GM19468 (cell line): ENCODE results near the gene FBXL22.

Experiments used
- ATAC-seq: cut with Tn5 transposase; IDR thresholded peaks from one replicate; pipeline ENCODE4 v1.9.1; 2021; ENCODE audit warnings: mild to moderate bottlenecking, moderate library complexity, moderate number of reproducible peaks; ENCODE audit not compliant: unreplicated experiment; ENCODE audit errors: extremely low read depth

Gene FBXL22

DNA sequence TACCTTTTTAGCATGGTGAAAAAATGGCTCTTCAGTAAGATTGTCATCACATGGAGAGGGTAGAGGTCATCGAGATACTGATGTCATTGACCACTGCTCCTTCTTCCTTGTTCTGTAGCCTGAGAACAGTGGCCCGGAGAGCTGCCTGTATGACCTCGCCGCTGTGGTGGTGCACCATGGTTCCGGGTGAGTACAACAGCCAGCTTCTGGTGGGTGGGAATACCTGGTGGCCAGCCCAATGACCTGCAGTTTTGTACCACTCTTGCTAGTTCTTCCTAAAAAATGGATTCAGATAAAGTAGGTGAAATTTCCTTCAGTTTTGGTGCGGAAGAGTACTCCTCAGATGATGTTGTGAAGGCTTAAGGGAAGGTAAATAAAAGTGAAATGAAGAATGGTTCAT is 8.4 kb upstream of the FBXL22 start:
- no peak for ATAC-seq

DNA sequence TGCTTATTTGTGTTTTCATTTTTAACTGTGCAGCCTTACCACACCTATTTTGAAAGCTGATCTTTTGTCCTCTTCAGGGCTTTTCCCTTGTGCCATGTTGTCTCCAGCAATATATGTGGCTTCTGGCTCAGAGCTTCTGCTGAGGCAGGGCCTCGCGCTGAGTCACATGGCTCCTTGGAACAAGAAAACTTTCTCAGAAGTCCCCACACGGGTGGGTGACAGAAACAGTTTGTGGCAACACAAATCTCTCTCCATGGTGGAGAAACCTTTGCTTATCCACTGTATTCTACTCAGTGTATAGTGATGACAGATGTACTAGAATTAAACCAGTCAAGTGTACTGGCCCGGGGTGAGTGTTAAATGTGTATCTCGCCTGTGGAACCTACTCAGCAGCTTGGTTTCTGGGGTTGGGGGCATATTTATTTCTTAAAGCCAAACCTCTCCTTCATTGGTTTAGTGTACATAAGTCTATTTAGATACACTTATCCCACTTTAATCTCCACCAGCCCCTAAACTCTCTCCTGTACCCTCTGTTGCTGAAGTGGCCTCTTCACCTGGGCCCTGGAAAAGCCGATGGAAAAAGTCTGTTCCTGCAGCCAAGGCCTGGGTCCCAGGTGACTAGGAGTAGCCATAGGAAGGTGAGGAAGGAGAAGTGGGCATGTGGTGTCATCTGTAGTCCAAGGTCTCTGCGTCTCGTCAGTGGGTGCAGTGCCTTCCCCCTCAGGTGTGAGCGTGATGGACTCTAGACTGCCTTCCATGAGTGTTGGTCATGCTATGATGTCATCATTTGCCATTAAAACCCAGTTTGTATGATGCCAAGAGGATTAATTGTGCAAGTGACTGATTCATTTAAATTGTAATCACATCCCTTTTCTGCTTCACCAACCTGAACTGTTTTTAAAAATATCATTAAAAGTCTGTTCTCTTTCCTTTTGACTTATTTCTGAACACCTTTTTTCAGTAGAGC is 3.2 kb upstream of the FBXL22 start:
- no peak for ATAC-seq

DNA sequence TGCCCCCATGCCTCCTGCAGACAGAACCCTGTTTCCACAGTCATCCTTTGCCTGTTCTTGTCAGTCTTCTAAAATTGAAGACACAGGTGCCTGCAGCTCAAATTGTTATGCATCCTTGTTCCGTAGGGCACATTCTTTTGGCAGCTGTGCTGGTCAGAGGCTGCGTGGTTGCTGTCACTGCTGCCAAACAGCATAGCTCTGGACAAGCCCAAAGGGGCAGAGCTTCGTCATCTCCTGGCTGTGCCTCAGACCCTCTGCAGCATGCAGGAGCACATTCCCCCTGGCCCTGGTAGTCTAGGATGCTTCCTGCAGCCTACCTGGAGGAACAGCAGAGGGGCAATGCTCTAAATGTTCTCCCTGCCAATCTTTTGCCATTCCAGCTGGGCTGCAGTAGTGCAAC is 2.1 kb upstream of the FBXL22 start:
- no peak for ATAC-seq

DNA sequence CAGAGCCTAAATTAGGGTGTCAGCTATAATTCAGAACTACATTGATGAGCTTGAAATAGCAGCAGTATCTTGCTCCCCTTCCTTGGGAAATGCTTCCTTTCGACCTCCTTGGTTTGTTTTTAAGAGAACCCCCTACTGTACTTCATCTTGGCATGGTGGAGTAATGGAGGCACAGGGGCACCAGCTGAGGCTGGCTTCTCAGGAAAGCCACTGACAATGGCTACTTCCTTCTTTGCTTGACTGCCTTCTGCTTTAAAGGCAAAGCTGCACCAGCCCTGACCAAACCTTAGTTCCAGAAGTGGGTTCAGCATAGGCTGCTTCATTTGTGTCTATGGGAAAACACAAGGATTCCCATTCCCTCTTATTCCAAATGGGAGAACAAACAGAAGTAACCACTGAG is 1.5 kb upstream of the FBXL22 start:
- ATAC-seq: no peak

DNA sequence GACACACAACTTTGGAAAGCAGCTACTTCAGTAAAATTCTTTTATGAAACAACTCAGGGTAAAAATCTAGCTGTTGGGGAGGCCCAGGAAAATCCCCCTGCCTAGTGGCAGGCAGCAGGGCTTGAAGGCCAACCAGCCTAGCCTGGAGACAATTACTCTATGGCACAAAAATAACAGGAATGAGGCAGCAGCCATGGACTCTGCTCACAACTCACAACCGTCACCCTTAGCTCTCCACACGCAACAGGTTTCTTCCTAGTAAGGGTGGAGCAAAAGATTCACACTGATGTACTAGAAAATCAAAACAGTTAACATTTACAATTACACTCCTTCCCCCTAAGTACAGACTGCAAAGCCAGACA is 530 bp upstream of the FBXL22 start:
- no peak for ATAC-seq

DNA sequence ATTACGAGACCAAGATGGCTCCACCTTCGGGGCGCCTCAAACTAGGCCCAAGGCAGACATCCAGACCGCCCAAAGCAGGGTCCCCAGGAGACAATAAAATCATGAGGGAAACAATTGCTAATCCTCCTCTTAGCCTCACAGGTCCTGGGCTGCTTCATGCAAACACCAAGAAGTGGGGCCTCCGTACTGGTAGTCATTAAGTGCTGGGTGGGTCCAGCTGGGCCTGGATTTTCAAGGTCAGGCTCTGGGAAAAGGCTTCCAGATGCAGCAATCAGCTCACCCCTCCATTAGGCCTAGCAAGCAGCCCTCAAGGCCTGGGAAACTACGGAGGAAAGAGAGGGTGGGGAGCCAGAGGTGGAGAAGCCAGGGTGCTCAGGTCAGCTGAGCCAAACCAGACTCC is 634 bp downstream of the FBXL22 start:
- no peak for ATAC-seq

DNA sequence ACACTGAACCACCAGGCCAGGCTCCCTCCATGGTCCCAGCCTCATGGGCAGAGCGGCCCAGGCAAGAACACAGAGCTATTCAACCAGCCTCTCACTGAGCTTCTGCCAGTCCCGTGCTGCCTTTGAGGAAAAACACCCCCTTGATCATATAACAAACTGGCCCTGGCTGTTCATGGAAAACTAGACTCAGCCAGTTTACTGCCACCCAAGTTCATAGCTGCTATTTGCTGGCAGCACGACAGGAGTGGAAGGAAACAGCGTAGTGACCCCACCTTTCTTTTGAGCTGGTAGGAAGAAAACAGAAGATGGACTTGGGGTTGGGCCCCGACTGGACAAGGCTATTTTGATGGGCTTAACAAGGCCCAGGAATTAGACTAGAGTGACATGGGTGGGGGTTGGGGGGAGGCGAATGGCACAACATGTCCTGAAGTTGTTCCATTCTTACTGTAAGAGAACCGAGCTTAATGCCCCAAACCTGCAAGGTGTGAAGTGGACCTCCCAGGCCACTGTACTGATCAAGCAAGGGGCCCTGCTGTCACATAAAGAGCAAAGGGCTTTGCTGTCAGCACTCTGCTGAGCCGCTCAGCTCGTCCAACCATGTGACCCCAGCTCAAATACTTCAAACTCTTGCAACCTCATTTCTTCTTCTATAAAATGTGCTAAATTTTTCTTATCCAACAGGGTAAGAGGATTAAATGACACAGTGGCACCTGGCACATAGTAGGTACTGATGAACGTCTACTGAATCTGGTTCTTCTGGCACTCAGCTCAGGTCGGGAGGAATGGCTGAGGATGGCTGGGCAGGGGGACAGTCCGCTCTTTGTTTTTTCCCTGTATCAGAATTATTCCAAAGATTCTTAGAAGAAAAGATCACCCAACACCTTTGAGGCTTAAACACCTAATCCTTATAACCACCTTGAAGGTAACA is 1.6 kb downstream of the FBXL22 start:
- ATAC-seq: no peak

DNA sequence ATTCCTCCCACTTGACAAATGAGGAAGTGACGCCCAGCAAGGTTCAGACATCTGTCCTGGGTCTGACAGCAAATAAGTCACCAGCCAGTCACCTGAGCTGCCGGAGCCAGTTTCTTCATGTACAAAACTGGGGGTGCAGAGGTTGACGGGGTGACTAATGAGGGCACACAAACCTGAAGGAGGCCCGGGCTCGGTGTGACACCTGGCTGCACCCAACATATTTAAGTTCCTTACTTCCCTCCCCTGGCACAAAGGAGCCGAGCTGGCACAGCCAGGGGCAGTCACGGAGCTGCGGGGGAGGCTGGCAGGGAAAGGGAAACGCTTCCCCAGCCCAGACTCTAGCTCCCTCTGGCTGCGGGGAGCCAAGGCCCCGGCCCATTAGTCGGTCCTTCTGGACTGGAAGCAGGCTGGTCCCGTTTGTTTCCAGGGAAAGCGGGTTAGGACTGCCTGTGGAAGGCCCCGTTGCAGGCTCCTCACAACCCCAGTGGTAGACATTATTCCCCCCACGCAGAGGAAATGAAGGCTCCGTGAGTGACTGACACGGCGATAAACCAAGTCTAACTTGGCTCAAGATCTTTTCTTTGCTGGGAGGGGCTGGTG is 2.3 kb downstream of the FBXL22 start:
- ATAC-seq: no peak

DNA sequence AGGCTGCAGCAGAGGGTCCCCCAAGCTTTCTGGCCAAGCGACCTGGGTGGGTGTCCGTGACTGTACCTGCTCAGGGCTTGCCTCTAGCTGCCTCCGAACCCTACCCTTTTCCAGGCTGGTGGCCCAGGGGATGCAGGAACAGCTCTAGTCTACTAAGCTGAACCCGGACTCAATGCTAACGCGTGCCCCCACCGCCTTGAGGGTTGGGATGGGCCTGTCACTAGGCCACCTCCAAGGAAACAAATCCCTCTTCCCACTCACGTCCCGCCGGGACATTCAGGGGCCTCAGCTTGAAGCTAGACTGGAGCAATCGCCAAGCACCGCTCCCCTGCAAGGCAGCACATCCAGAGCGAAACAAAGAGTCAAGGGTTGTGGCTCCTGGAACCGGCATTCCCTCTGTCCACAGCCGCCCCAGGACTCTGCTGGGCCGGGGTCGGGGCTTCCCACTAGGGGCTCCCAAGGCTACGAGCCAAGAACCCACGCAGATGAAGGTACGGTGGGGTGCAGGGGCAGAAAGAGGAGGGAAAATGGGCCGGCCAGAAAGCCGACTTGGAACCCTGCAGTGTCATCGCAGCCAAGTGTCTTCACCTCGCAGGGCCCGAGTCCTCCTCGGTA is 2.9 kb downstream of the FBXL22 start:
- no peak for ATAC-seq

DNA sequence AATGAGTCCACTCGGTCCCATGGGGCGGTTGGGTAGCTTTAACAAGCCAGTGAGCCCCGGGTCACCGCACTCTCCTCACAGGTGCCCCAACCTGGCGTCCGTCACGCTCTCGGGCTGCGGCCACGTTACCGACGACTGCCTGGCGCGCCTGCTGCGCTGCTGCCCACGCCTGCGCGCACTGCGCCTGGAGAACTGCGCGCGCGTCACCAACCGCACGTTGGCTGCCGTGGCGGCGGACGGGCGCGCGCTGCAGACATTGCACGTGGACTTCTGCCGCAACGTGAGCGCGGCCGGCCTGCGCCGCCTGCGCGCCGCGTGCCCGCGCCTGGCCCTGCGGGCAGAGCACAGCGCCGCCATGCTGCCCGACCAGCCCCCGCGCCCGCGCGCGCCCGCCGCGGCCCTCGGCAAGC is 3.4 kb downstream of the FBXL22 start:
- peak; percentile 79 for ATAC-seq

DNA sequence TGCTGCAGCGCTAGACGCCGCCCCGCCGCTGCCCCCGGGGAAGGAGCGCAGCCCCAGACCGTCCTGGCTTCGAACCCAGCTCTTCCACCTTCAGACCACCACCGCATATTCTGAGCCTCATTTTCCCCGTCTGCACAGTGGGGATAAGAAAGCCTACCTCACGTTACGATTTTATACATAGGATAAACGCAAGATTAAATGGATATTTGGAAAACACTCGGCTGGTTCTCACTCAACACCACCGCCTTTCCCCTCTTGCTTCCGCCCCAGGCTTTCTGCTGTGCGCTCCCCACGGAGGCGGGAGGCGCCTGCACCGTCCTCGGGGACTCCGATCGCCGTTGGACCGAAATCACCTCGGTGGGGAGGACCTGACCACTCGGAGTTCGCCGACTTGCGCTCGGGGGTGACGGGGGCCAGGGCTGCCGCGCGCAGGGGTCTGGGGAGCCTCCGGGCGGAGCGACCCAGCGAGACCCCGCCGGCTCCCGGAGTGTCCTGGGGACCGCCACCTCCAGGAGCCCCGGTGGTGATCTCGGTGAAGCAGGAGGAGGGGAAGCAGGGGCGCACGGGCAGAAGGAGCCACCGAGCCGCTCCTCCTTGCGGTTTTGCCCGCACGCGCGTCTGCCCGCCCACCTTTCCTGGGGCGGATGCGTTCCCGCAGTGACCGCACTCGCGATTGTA is 4.0 kb downstream of the FBXL22 start:
- no peak for ATAC-seq

DNA sequence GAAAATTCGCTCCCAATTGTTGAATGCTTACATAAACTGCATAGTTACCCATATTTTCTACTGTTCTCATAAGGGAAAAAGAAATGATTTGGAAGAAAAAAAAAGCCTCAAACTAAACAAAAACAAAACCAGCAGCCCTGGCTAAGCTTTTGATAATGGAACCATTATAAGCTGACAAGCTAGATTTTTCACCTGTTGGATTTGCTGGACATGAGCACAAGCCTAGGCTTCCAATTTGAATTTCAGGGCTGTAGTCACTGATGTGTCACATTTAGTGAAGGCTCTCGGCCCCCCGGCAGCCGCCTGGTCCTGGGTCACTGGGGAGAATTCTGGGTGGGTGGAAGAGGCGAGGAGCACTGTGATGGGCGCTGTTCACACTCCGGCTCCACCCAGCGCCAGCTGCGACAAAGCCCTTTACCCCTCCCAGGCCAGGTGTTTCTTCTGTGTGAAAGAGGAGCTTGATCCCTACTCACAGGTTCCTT is 4.6 kb downstream of the FBXL22 start:
- no peak for ATAC-seq

DNA sequence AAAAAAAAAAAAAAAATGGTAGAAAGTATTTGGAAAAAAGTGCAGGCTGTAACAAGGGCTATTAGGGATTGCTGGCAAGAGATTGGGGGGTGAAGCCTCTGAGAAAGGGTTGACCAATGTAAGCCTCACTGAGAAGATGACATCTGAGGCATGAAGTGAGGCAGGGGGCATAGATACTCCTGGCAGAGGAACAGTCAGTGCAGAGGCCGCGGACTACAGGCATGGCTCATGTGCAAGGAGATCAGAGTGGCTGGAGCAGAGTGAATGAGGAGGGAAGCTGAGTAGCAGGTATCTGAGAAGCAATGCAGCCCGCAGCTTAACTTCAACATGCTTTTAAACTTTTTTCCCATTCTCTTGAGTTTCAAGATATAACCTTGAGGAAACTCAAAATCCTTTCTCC is 5.4 kb downstream of the FBXL22 start:
- ATAC-seq: no peak

DNA sequence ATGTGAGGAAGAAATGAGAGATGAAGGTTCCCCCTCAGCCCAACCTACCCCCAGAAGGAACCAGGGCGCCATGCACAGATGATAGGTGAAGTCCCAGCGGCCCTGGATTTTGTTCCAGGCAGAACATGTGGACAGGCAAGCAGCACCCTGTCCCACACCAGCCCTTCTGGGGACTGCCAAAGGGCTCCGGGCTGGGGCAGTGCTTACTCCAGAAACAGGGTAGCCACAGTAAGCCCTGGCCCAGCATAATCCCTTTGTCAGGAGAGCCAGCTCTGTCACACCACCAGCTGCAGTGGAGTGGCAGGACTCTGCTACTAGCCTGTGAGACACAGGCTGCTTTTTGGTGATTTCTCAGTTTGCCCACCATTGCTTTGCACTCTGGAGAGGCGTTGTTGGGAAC is 6.3 kb downstream of the FBXL22 start:
- no peak for ATAC-seq

DNA sequence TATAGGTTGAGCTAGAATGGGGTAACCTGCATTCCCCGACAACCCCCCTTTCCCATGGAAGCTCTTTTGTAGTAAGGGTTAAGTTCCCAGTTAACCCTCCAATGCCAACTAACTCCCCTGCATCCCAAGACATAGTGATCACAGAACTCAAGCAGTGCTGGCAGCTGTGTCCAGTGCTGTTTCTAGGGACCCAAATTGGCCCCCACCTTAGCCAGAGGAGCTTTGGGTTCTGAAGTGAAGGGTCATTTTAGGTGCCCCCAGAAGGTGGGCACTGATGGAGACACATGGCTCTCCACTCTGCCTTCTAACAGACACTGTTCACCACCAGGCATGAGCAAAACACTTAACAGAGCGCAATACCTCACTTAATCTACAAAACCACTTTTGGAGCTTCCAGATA is 7.1 kb downstream of the FBXL22 start:
- ATAC-seq: no peak

DNA sequence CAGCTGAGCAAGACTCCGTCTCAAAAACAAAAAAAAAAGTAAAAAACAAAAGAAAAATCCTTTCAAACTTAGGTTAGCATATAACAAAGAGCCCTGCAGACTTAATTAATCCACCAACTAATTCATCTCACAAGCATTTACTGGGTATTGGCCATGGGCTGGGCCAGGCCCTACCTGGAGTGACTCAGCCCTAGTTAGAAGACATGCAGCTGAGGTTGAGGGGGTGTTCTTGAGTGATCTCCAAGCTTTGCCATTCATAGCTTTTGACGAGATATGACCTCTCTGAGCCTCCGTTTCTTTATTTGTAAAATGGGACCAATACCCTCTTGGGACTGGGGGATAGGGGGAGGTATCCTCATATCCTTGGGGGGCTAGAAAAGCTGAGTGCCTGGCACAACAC is 7.8 kb downstream of the FBXL22 start:
- no peak for ATAC-seq

DNA sequence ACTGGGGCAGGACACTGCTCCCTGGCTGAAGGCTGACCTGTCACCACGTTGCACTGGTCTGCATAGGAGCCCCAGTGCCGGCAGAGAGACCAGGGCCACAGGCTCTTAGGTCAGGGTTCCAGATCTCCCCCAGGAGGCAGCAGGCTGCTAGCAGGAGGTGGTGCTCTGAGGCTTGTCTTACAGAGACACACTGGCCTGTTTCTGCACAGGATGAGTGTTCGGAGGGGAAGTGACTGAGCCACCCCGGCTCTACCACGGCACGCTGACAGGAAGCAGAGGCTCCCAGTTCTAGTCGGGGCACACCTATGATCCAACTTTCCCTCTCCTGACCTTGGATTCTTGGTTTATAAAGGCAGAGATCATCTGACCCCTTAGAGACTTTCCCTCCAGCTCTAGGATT is 8.6 kb downstream of the FBXL22 start:
- ATAC-seq: no peak

DNA sequence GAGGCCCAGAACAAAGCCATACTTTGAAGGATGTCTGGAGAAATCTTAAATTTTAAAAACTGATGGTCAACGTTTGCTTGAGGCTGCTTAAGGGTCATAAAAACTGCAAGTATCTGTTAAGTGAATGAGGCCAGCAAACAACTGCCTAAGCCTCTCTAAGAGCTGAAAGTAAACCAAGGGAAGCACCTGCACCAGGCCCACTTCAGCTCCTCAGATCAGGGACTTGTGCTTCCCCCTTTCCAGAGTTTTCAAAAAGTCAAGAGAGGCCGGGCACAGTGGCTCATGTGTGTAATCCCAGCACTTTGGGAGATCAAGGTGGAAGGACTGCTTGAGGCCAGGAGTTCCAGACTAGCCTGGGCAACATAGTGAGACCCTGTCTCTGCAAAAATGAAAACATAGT is 9.1 kb downstream of the FBXL22 start:
- ATAC-seq: no peak

DNA sequence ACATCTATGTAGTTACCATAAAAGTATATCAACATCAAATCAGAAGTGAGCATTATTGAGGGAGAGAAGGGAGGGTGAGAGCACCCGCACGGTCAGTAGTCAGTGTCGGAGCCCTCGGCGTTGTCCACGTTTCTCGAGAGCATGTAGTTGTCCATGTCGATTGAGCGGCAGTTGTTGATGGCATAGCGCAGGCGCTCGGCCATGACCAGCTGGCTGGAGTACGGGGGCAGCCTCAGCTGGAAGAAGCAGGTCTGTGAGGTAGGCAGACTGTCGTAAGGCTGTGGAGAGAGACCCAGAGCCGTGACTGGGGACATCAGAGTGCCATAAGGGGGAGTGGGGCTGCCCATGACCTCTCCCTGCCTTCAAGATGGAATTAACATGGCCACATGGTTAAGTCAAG is 11.8 kb downstream of the FBXL22 start:
- no peak for ATAC-seq

DNA sequence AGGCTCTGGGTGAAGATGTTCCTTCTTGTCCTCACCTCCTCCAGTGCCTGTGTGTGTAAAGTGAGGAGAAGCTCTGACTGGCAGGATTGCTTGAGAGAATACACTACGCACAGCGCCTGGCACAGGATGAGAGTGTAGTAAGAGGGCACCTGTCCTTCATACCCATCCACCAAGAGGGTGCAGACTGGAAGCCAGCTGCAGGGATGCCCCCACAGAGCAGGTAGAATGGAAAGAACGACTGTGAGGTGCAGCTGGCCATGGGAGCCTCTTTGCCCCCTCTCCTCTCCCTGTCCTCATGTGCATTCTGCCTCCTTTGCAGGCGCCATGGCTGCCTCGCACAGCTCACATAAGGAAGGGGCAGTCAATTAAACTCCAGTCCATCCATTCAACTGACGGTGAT is 12.3 kb downstream of the FBXL22 start:
- no peak for ATAC-seq
